HEK293 (cell line): ENCODE data around the gene GNPTAB.

Experiments
- CTCF ChIA-PET: fragments of 350-600 bp; formaldehyde crosslinking; extraction: SDS; loops from one replicate; lab custom pipeline; 2021; ENCODE audit warnings: antibody characterized with exemption; lab: Yijun Ruan, JAX
- POLR2A ChIA-PET: fragments of 300-600 bp; formaldehyde crosslinking; extraction: SDS; loops from one replicate; lab custom pipeline; 2020; ENCODE audit warnings: antibody characterized with exemption, inconsistent platforms; lab: Yijun Ruan, JAX
- H3K27ac ChIP-seq: fragments of 200-500 bp; sonication (Bioruptor generic); 2 replicates; pipeline ENCODE4 v1.5.1; 2014; ENCODE audit warnings: low read depth, low read length, control low read depth, inconsistent platforms; ENCODE audit errors: extremely low read depth
- H3K36me3 ChIP-seq, 2 experiments: fragments of 200-500 bp in 1 of 2; sonication (Bioruptor generic) in 1 of 2; 1 replicate in 1 of 2; 2 replicates in 1 of 2; pipeline ENCODE4 v1.5.1; 2014 to 2017; ENCODE audit warnings: inconsistent platforms in 2 of 2, low read length in 2 of 2; ENCODE audit not compliant: control insufficient read depth in 2 of 2, insufficient read depth in 1 of 2
- H3K4me1 ChIP-seq: fragments of 200-500 bp; sonication (Bioruptor generic); 2 replicates; pipeline ENCODE4 v1.5.1; 2014; ENCODE audit warnings: mild to moderate bottlenecking, low read length, inconsistent platforms; ENCODE audit not compliant: control insufficient read depth, insufficient read depth
- H3K4me3 ChIP-seq: 2 replicates; pipeline ENCODE4 v1.5.1; 2011; ENCODE audit warnings: low read depth, mild to moderate bottlenecking, control low read depth, low read length, moderate library complexity
- H3K9me3 ChIP-seq: fragments of 200-500 bp; sonication (Bioruptor generic); 2 replicates; pipeline ENCODE4 v1.5.1; 2014; ENCODE audit warnings: low read depth, low read length, inconsistent platforms; ENCODE audit not compliant: control insufficient read depth, insufficient read depth
- CTCF ChIP-seq: fragments of 450-650 bp; formaldehyde crosslinking; IDR thresholded peaks from 2 replicates; pipeline ENCODE4 v1.5.1; 2016; ENCODE audit warnings: missing biosample characterization, missing genetic modification characterization
- GLI4 ChIP-seq: fragments of 450-650 bp; formaldehyde crosslinking; IDR thresholded peaks from 2 replicates; pipeline ENCODE4 v1.5.1; 2016; ENCODE audit warnings: missing biosample characterization, missing genetic modification characterization
- HIC1 ChIP-seq: fragments of 450-650 bp; formaldehyde crosslinking; IDR thresholded peaks from 2 replicates; pipeline ENCODE4 v1.5.1; 2016; ENCODE audit warnings: missing biosample characterization, missing genetic modification characterization
- HOXA7 ChIP-seq: sonication (generic); formaldehyde crosslinking; IDR thresholded peaks from 2 replicates; pipeline ENCODE4 v1.8.1; 2022; ENCODE audit warnings: missing genetic modification reagents, borderline replicate concordance
- SP3 ChIP-seq: fragments of 450-650 bp; formaldehyde crosslinking; IDR thresholded peaks from 2 replicates; pipeline ENCODE4 v1.5.1; 2016; ENCODE audit warnings: missing biosample characterization, missing genetic modification characterization
- YY1 ChIP-seq: fragments of 450-650 bp; formaldehyde crosslinking; IDR thresholded peaks from 2 replicates; pipeline ENCODE4 v1.5.1; 2018; ENCODE audit warnings: missing biosample characterization, missing genetic modification characterization
- ZBTB8A ChIP-seq: fragments of 450-650 bp; formaldehyde crosslinking; IDR thresholded peaks from 2 replicates; pipeline ENCODE4 v1.5.1; 2016; ENCODE audit warnings: missing biosample characterization, missing genetic modification characterization
- ZFP37 ChIP-seq: fragments of 450-650 bp; formaldehyde crosslinking; IDR thresholded peaks from 2 replicates; pipeline ENCODE4 v1.5.1; 2016; ENCODE audit warnings: missing biosample characterization, missing genetic modification characterization
- ZNF121 ChIP-seq: fragments of 450-650 bp; formaldehyde crosslinking; IDR thresholded peaks from 2 replicates; pipeline ENCODE4 v1.5.1; 2016; ENCODE audit warnings: missing biosample characterization, missing genetic modification characterization
- ZNF202 ChIP-seq: fragments of 450-650 bp; formaldehyde crosslinking; IDR thresholded peaks from 2 replicates; pipeline ENCODE4 v1.5.1; 2016; ENCODE audit warnings: missing biosample characterization, missing genetic modification characterization, borderline replicate concordance
- ZNF292 ChIP-seq: fragments of 450-650 bp; formaldehyde crosslinking; IDR thresholded peaks from 2 replicates; pipeline ENCODE4 v1.5.1; 2016; ENCODE audit warnings: low read depth, missing biosample characterization, missing genetic modification characterization, borderline replicate concordance
- ZNF302 ChIP-seq: fragments of 450-650 bp; formaldehyde crosslinking; IDR thresholded peaks from 2 replicates; pipeline ENCODE4 v1.5.1; 2016; ENCODE audit warnings: missing biosample characterization, missing genetic modification characterization, low read depth
- ZNF335 ChIP-seq: fragments of 450-650 bp; formaldehyde crosslinking; conservative IDR thresholded peaks from 2 replicates; pipeline ENCODE4 v1.5.1; 2016; ENCODE audit warnings: missing biosample characterization, missing genetic modification characterization
- ZNF366 ChIP-seq: fragments of 450-650 bp; formaldehyde crosslinking; conservative IDR thresholded peaks from 2 replicates; pipeline ENCODE4 v1.5.1; 2016; ENCODE audit warnings: missing biosample characterization, missing genetic modification characterization
- ZNF513 ChIP-seq: fragments of 450-650 bp; IDR thresholded peaks from 2 replicates; pipeline ENCODE4 v1.5.1; 2018; ENCODE audit warnings: missing biosample characterization, missing genetic modification characterization
- ZNF514 ChIP-seq: fragments of 450-650 bp; formaldehyde crosslinking; IDR thresholded peaks from 2 replicates; pipeline ENCODE4 v1.5.1; 2016; ENCODE audit warnings: missing biosample characterization, missing genetic modification characterization
- ZNF518A ChIP-seq: fragments of 450-650 bp; formaldehyde crosslinking; conservative IDR thresholded peaks from 2 replicates; pipeline ENCODE4 v1.5.1; 2016; ENCODE audit warnings: low read depth, missing biosample characterization, missing genetic modification characterization
- ZNF548 ChIP-seq: fragments of 450-650 bp; formaldehyde crosslinking; IDR thresholded peaks from 2 replicates; pipeline ENCODE4 v1.5.1; 2016; ENCODE audit warnings: missing biosample characterization, missing genetic modification characterization
- ZNF555 ChIP-seq: fragments of 450-650 bp; formaldehyde crosslinking; conservative IDR thresholded peaks from 2 replicates; pipeline ENCODE4 v1.5.1; 2017; ENCODE audit warnings: missing biosample characterization, mild to moderate bottlenecking, missing genetic modification characterization, inconsistent platforms
- ZNF624 ChIP-seq: fragments of 450-650 bp; formaldehyde crosslinking; IDR thresholded peaks from 2 replicates; pipeline ENCODE4 v1.5.1; 2017; ENCODE audit warnings: missing biosample characterization, missing genetic modification characterization
- ZNF654 ChIP-seq: fragments of 450-650 bp; formaldehyde crosslinking; IDR thresholded peaks from 2 replicates; pipeline ENCODE4 v1.5.1; 2016; ENCODE audit warnings: low read depth, missing biosample characterization, missing genetic modification characterization
- ZNF747 ChIP-seq: fragments of 450-650 bp; formaldehyde crosslinking; IDR thresholded peaks from 2 replicates; pipeline ENCODE4 v1.5.1; 2016; ENCODE audit warnings: missing biosample characterization, missing genetic modification characterization
- ZNF776 ChIP-seq: fragments of 450-650 bp; formaldehyde crosslinking; IDR thresholded peaks from 2 replicates; pipeline ENCODE4 v1.5.0; 2017; ENCODE audit warnings: missing biosample characterization, missing genetic modification characterization, borderline replicate concordance
- ZNF830 ChIP-seq: fragments of 450-650 bp; IDR thresholded peaks from 2 replicates; pipeline ENCODE4 v1.5.0; 2018; ENCODE audit warnings: missing biosample characterization, missing genetic modification characterization, low read depth, mild to moderate bottlenecking, moderate library complexity

GNPTAB gene

GRCh38 chr12:101841069-101841468, 10.3 kb upstream of the GNPTAB start:
- no peak overlapping the region for H3K4me3 ChIP-seq

GRCh38 chr12:101839324-101840283, 8.8 kb upstream of the GNPTAB start:
- ChIA-PET POLR2A (no interaction called here), CTCF (interaction anchor here (0.6 to 5.0 kb wide), 36 partner anchors 9 to 1001 kb away, joined by 3 to 50 read pairs (median 4); partner anchors contain the start of genes ARL1 and GNPTAB)
- Histone ChIP-seq H3K4me3 (no peak overlapping the region), H3K9me3 (no peaks in the 10 kb centered on the region), H3K27ac (no peak overlapping the region), H3K4me1 (no peaks in the 10 kb centered on the region), H3K36me3 (no peaks in the 10 kb centered on the region)
- TF ChIP-seq YY1 (tag by site-specific recombination): no peak
- no peak for TF ChIP-seq ZNF292 (tag by site-specific recombination)
- no peak for TF ChIP-seq ZNF548 (tag by site-specific recombination)
- TF ChIP-seq ZNF518A: no peak
- peak; percentile 64 for TF ChIP-seq ZNF335 (tag by site-specific recombination)
- TF ChIP-seq ZNF776 (tag by site-specific recombination): no peak
- TF ChIP-seq ZFP37 (tag by site-specific recombination): no peak
- TF ChIP-seq HOXA7 (CRISPR knock-in tag): no peak
- no peak for TF ChIP-seq ZNF624 (tag by site-specific recombination)
- TF ChIP-seq CTCF (tag by site-specific recombination): 0 out of 2 replicates have a peak, but pooled peaks have one; percentile 54
- TF ChIP-seq ZNF654 (tag by site-specific recombination): peak; percentile 89
- TF ChIP-seq ZNF302 (tag by site-specific recombination): no peak
- no peak for TF ChIP-seq GLI4 (tag by site-specific recombination)
- TF ChIP-seq HIC1 (tag by site-specific recombination): no peak; the same call in 1 of the 2 replicates
- TF ChIP-seq ZNF830 (tag by site-specific recombination): no peak
- no peak for TF ChIP-seq ZNF747 (tag by site-specific recombination)
- no peak for TF ChIP-seq ZNF514
- TF ChIP-seq ZNF202: no peak
- no peak for TF ChIP-seq ZNF513 (tag by site-specific recombination)
- TF ChIP-seq ZBTB8A (tag by site-specific recombination): 0 out of 2 replicates have a peak, but pooled peaks have one; percentile 14
- TF ChIP-seq ZNF121 (tag by site-specific recombination): peak; percentile 96
- no peak for TF ChIP-seq ZNF555 (tag by site-specific recombination)

More at GRCh38 chr12:101841069-101841468, 10.3 kb upstream of the GNPTAB start:
- Histone ChIP-seq H3K9me3 (no peaks in the 10 kb centered on the region), H3K36me3 (no peaks in the 10 kb centered on the region)
- CTCF ChIA-PET: interaction anchor here (0.9 to 5.0 kb wide), 10 partner anchors 10 to 433 kb away, joined by 3 to 50 read pairs (median 4); partner anchors contain the start of genes ARL1 and GNPTAB
- peak; percentile 71 for TF ChIP-seq ZNF366 (tag by site-specific recombination)
- TF ChIP-seq SP3: no peak
- TF ChIP-seq, all 188 proteins: peak for 1
- POLR2A ChIA-PET: no interaction called here
- Histone ChIP-seq H3K27ac (no peak overlapping the region), H3K4me1 (no peaks in the 10 kb centered on the region)
